Mesenchymal stem cell (in vitro differentiated cells and primary cell): ENCODE measurements around the gene LACTB.

Source experiments
- DNase-seq: peaks from one replicate; pipeline ENCODE4 v3.0.0-alpha.2; 2013
- H2AFZ ChIP-seq: one replicate; pipeline ENCODE4 v1.6.1; 2013; ENCODE audit warnings: low read depth, mild to moderate bottlenecking, control low read depth, inconsistent platforms, low read length, moderate library complexity
- H2AK5ac ChIP-seq: 2 replicates; pipeline ENCODE4 v1.6.1; 2013; ENCODE audit warnings: low read length, moderate library complexity, mild to moderate bottlenecking, inconsistent platforms; ENCODE audit not compliant: severe bottlenecking
- H2BK120ac ChIP-seq: one replicate; pipeline ENCODE4 v1.6.1; 2013; ENCODE audit warnings: low read depth, mild to moderate bottlenecking, inconsistent platforms, low read length, moderate library complexity
- H2BK12ac ChIP-seq, 2 experiments: one replicate each; pipeline ENCODE4 v1.6.1; 2013; ENCODE audit warnings: inconsistent platforms in 2 of 2, low read length in 2 of 2, mild to moderate bottlenecking in 2 of 2, moderate library complexity in 2 of 2, control low read depth in 1 of 2
- H2BK15ac ChIP-seq: one replicate; pipeline ENCODE4 v1.6.1; 2013; ENCODE audit warnings: mild to moderate bottlenecking, low read depth, inconsistent platforms; ENCODE audit not compliant: poor library complexity, severe bottlenecking
- H2BK5ac ChIP-seq: 2 replicates; pipeline ENCODE4 v1.6.1; 2013; ENCODE audit warnings: low read depth, mild to moderate bottlenecking, low read length, control low read depth, inconsistent platforms; ENCODE audit not compliant: poor library complexity, severe bottlenecking
- H3K14ac ChIP-seq, 2 experiments: one replicate each; pipeline ENCODE4 v1.6.1; 2013; ENCODE audit warnings: inconsistent platforms in 2 of 2, low read length in 2 of 2, control low read depth in 1 of 2, mild to moderate bottlenecking in 1 of 2, moderate library complexity in 1 of 2
- H3K18ac ChIP-seq, 2 experiments: one replicate each; pipeline ENCODE4 v1.6.1; 2013; ENCODE audit warnings: inconsistent platforms in 2 of 2, low read length in 2 of 2, control low read depth in 1 of 2, low read depth in 1 of 2, mild to moderate bottlenecking in 1 of 2
- H3K23ac ChIP-seq, 2 experiments: one replicate each; pipeline ENCODE4 v1.6.1; 2013; ENCODE audit warnings: inconsistent platforms in 2 of 2, low read length in 2 of 2, mild to moderate bottlenecking in 2 of 2, moderate library complexity in 2 of 2, control low read depth in 1 of 2
- H3K27ac ChIP-seq: 2 replicates; pipeline ENCODE4 v1.5.1; 2013; ENCODE audit warnings: mild to moderate bottlenecking, moderate library complexity, low read length, control low read depth, inconsistent platforms; ENCODE audit not compliant: poor library complexity, severe bottlenecking
- H3K27me3 ChIP-seq, 2 experiments: 2 replicates each; pipeline versions ENCODE4 v1.6.1 to v1.7.0; 2013; ENCODE audit warnings: low read length in 2 of 2, mild to moderate bottlenecking in 2 of 2, moderate library complexity in 2 of 2, control low read depth in 1 of 2, inconsistent platforms in 1 of 2; ENCODE audit not compliant: control insufficient read depth in 1 of 2, insufficient read depth in 1 of 2
- H3K36me3 ChIP-seq, 2 experiments: 2 replicates each; pipeline versions ENCODE4 v1.6.1 to v1.7.0; 2013; ENCODE audit warnings: low read length in 2 of 2, control low read depth in 1 of 2, inconsistent platforms in 1 of 2, low read depth in 1 of 2, mild to moderate bottlenecking in 1 of 2; ENCODE audit not compliant: insufficient read depth in 2 of 2, control insufficient read depth in 1 of 2
- H3K4ac ChIP-seq, 2 experiments: one replicate each; pipeline ENCODE4 v1.6.1; 2013; ENCODE audit warnings: inconsistent platforms in 2 of 2, low read length in 2 of 2, mild to moderate bottlenecking in 2 of 2, moderate library complexity in 2 of 2, control low read depth in 1 of 2, low read depth in 1 of 2
- H3K4me1 ChIP-seq: 2 replicates; pipeline ENCODE4 v1.6.1; 2013; ENCODE audit warnings: low read depth, low read length, control low read depth; ENCODE audit not compliant: control insufficient read depth, insufficient read depth
- H3K4me2 ChIP-seq: 2 replicates; pipeline ENCODE4 v1.6.1; 2013; ENCODE audit warnings: low read length, mild to moderate bottlenecking, inconsistent platforms; ENCODE audit not compliant: poor library complexity, severe bottlenecking
- H3K4me3 ChIP-seq, 2 experiments: 2 replicates each; pipeline versions ENCODE4 v1.5.1 to v1.7.0; 2013; ENCODE audit warnings: low read length in 2 of 2, mild to moderate bottlenecking in 2 of 2, control low read depth in 1 of 2, low read depth in 1 of 2; ENCODE audit not compliant: insufficient read depth in 1 of 2
- H3K79me1 ChIP-seq: replicated peaks from 2 replicates; pipeline ENCODE4 v1.6.1; 2013; ENCODE audit warnings: mild to moderate bottlenecking, control low read depth, low read length, inconsistent platforms; ENCODE audit not compliant: poor library complexity, severe bottlenecking
- H3K9ac ChIP-seq: 2 replicates; pipeline ENCODE4 v1.7.0; 2013; ENCODE audit warnings: mild to moderate bottlenecking, low read length, moderate library complexity
- H3K9me3 ChIP-seq: 2 replicates; pipeline ENCODE4 v1.7.0; 2013; ENCODE audit warnings: mild to moderate bottlenecking, low read length; ENCODE audit not compliant: control insufficient read depth
- H4K8ac ChIP-seq: one replicate; pipeline ENCODE4 v1.6.1; 2013; ENCODE audit warnings: inconsistent platforms, mild to moderate bottlenecking, low read length, moderate library complexity
- H4K91ac ChIP-seq: one replicate; pipeline ENCODE4 v1.6.1; 2013; ENCODE audit warnings: mild to moderate bottlenecking, low read length, inconsistent platforms
- WGBS: methylation state at CpG from one replicate; pipeline ENCODE4 v1.1.7; 2013; ENCODE audit warnings: mixed read lengths; 5-methylcytosine and 5-hydroxymethylcytosine counted together

Gene LACTB

GRCh38 chr15:63180746-63181145, 59.1 kb downstream of the LACTB start:
- no peaks in the 10 kb centered on the region for H3K79me1 ChIP-seq
- peaks cover 2% of the 10 kb centered on the region for H3K4me1 ChIP-seq
- H3K4me3 ChIP-seq: no peak overlapping the region
- H3K36me3 ChIP-seq: no peaks in the 10 kb centered on the region
- WGBS: 97% methylated on average over 1 of the region's 2 CpGs
- H3K4me2 ChIP-seq: no peak overlapping the region
- no peak overlapping the region for H3K18ac ChIP-seq
- no peak for DNase-seq
- H3K9ac ChIP-seq: no peak overlapping the region
- no peak overlapping the region for H2BK5ac ChIP-seq
- H3K14ac ChIP-seq: no peak overlapping the region
- no peak overlapping the region for H2AFZ ChIP-seq
- H4K8ac ChIP-seq: no peak overlapping the region
- no peaks in the 10 kb centered on the region for H3K27me3 ChIP-seq
- no peak overlapping the region for H3K23ac ChIP-seq
- no peak overlapping the region for H2BK12ac ChIP-seq
- H3K4ac ChIP-seq: no peak overlapping the region
- H3K9me3 ChIP-seq: no peaks in the 10 kb centered on the region
- no peak overlapping the region for H2BK15ac ChIP-seq
- H2BK120ac ChIP-seq: no peak overlapping the region
- no peak overlapping the region for H4K91ac ChIP-seq
- H2AK5ac ChIP-seq: no peak overlapping the region
- H3K27ac ChIP-seq: no peak overlapping the region

- no peaks in the 10 kb centered on the region for H3K79me1 ChIP-seq
- no peak overlapping the region for H2AK5ac ChIP-seq
- no peak overlapping the region for H3K27ac ChIP-seq
- no peak overlapping the region for H2BK12ac ChIP-seq
- peaks cover 2% of the 10 kb centered on the region for H3K4me1 ChIP-seq
- H3K4me2 ChIP-seq: no peak overlapping the region
- H4K8ac ChIP-seq: no peak overlapping the region
- no peak overlapping the region for H3K14ac ChIP-seq
- no peak overlapping the region for H3K4ac ChIP-seq
- H3K9ac ChIP-seq: no peak overlapping the region
- WGBS: 100% methylated on average over 2 of the region's 2 CpGs
- H3K9me3 ChIP-seq: no peaks in the 10 kb centered on the region
- no peak overlapping the region for H4K91ac ChIP-seq
- no peak overlapping the region for H2BK120ac ChIP-seq
- H2BK5ac ChIP-seq: no peak overlapping the region
- H3K18ac ChIP-seq: no peak overlapping the region
- no peak overlapping the region for H2AFZ ChIP-seq
- no peak overlapping the region for H2BK15ac ChIP-seq
- no peak overlapping the region for H3K23ac ChIP-seq
- no peaks in the 10 kb centered on the region for H3K36me3 ChIP-seq
- DNase-seq: no peak
- no peak overlapping the region for H3K4me3 ChIP-seq
- H3K27me3 ChIP-seq: no peaks in the 10 kb centered on the region
Observed at GRCh38 chr15:63181648-63182047, 60.0 kb downstream of the LACTB start.

DNA sequence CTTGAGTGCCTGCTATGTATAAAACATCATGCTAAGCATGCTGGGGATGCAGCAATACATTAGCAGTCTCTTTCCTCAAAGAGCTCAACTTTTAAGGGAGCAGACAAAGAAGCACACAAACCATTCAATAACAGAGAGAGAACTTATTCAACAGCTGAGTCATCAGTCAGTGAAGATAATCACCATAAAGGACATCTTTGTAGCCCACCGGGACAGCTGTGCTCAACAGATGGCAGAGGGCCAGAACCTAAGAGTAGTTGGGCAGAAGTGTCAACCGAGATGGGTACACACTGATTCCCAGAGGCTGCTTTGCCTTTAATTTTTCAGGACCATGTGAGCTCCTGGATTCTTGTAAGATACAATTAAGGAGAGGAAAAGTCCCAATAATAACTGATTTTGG, 63.5 kb downstream of the LACTB start:
- H3K36me3 ChIP-seq: no peaks in the 10 kb centered on the region
- no peak overlapping the region for H3K4me3 ChIP-seq
- H3K27me3 ChIP-seq: no peaks in the 10 kb centered on the region
- no peak overlapping the region for H2BK5ac ChIP-seq
- no peak overlapping the region for H2AFZ ChIP-seq
- no peaks in the 10 kb centered on the region for H3K79me1 ChIP-seq
- WGBS: 43% methylated on average over 2 of the region's 2 CpGs
- no peak overlapping the region for H4K8ac ChIP-seq
- peak overlapping the region in 1 of 2 experiments; percentile 48 for H2BK12ac ChIP-seq
- no peak overlapping the region for H4K91ac ChIP-seq
- no peak overlapping the region for H3K9ac ChIP-seq
- no peak overlapping the region for H3K4me2 ChIP-seq
- no peak overlapping the region for H2AK5ac ChIP-seq
- no peak for DNase-seq
- H3K27ac ChIP-seq: no peak overlapping the region
- no peak overlapping the region for H2BK120ac ChIP-seq
- H3K23ac ChIP-seq: no peak overlapping the region
- no peak overlapping the region for H2BK15ac ChIP-seq
- no peak overlapping the region for H3K18ac ChIP-seq
- H3K4ac ChIP-seq: peak overlapping the region in 1 of 2 experiments; percentile 35
- H3K9me3 ChIP-seq: no peaks in the 10 kb centered on the region
- peaks cover 2% of the 10 kb centered on the region for H3K4me1 ChIP-seq
- no peak overlapping the region for H3K14ac ChIP-seq

GRCh38 chr15:63186065-63186464, 64.4 kb downstream of the LACTB start:
- Histone ChIP-seq H3K4me2 (no peak overlapping the region), H3K27me3 (no peaks in the 10 kb centered on the region), H3K79me1 (no peaks in the 10 kb centered on the region), H3K27ac (no peak overlapping the region), H2AK5ac (no peak overlapping the region), H3K9me3 (no peaks in the 10 kb centered on the region), H4K91ac (no peak overlapping the region), H3K4me3 (no peak overlapping the region), H3K36me3 (no peaks in the 10 kb centered on the region), H2BK12ac (peak overlapping the region in 1 of 2 experiments; percentile 9), H3K18ac (no peak overlapping the region), H3K9ac (no peak overlapping the region), H3K4ac (no peak overlapping the region), H2BK15ac (no peak overlapping the region), H2BK5ac (no peak overlapping the region), H4K8ac (no peak overlapping the region), H3K4me1 (peaks cover 2% of the 10 kb centered on the region), H2AFZ (no peak overlapping the region), H3K14ac (no peak overlapping the region), H3K23ac (no peak overlapping the region), H2BK120ac (no peak overlapping the region)
- 83% methylated on average over 2 of the region's 2 CpGs for WGBS
- DNase-seq: peak; percentile 79
